ENCODE measurements around the gene FCGR3A. TPM values are rescaled to one million over a fixed set of nuclear protein-coding genes. Genes with fewer than 3 reads are reported as not detected.
A peak's percentile ranks its signal among the peaks of the same experiment; 100 is the strongest.
"Not testable (repeated sequence)": the region's sequence is repeated elsewhere in the genome, so short reads cannot be mapped to it uniquely, and the experiment has no call there.

FCGR3A gene
- total and polyA plus RNA-seq, 2 of the 8 experiments (the other 6 are each of a cell fraction or from before 2014, with no cell fraction given): not detected

DNA sequence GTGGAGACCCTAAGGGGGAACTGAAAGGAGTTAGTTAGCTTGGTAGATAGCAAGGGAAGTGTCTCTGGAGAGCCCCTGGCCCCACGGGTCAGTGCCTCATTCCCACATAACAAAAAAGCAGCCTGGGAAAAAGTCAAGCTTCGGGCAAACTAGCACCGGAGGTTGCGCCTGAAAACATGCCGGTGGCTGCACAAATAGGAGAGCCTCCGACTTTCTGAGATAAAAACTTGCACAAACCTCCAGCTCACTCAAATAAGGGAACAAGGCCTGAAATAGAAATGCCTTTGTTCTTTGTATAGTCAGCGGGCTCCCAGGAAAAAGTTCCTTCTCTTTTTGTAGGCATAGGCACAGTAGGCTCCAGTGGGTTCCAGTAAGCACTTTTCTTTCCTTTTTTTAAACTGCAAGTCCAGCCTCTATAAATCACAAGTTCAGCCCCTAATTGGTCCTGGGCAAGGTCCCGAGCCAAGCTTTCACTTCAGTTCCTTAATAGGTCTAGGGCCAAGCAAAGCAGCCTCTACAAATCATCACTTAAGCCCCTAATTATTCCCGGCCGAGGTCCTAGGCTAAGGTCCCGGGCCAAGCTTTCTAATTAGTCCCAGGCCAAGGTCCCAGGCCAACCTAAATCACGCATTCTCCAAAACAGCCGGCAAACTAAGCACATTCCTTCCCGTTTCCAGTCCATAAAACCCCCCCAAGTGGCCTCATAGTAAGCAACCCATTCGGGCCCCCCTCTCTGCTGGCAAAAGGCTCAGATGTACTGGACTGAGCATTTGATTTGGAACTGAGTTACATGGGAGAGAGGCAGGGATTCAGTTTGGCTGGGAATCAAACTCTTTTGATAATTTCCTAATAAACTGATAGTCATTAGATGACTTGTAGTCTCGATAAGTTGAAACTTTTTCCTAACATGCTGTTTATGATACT, 16.7 kb downstream of the FCGR3A start:
- not testable (repeated sequence) for H4K5ac ChIP-seq (ENCODE audit: insufficient read length, low read depth, low read length); H3K56ac ChIP-seq (replicated peaks; ENCODE audit: insufficient read length, low read depth, low read length); H3K27me3 ChIP-seq (replicated peaks in 1 of 4; ENCODE audit: control insufficient read depth in 3 of 4, extremely low read depth in 1 of 4, insufficient read depth in 3 of 4, low read length in 3 of 4); H3K79me2 ChIP-seq (ENCODE audit: control insufficient read depth in 1 of 2, insufficient read depth in 2 of 2, low read length in 2 of 2); H3K36me3 ChIP-seq (ENCODE audit: control insufficient read depth in 2 of 4, insufficient read depth in 4 of 4, low read length in 3 of 4); H2BK120ac ChIP-seq (replicated peaks; ENCODE audit: low read depth, low read length); H3K4me1 ChIP-seq (replicated peaks in 1 of 4; ENCODE audit: control insufficient read depth in 3 of 4, insufficient read depth in 4 of 4, low read length in 3 of 4); H3K23ac ChIP-seq (ENCODE audit: insufficient read length); H2BK5ac ChIP-seq (ENCODE audit: low read depth, low read length); H3K23me2 ChIP-seq (ENCODE audit: low read depth, low read length); H2BK15ac ChIP-seq (ENCODE audit: low read length); H3K14ac ChIP-seq (ENCODE audit: insufficient read length); DNase-seq (ENCODE audit: low read depth in 1 of 2, low spot score in 2 of 2); H4K20me1 ChIP-seq (replicated peaks in 1 of 2; ENCODE audit: control insufficient read depth in 1 of 2, insufficient read depth in 2 of 2, low read length in 2 of 2); H3K79me1 ChIP-seq (ENCODE audit: low read depth, low read length); H4K91ac ChIP-seq (replicated peaks; ENCODE audit: insufficient read length, low read length); H2BK12ac ChIP-seq (ENCODE audit: low read depth, low read length); H2AK5ac ChIP-seq (ENCODE audit: low read depth, low read length); FAIRE-seq; H3K27ac ChIP-seq (ENCODE audit: low read depth, low read length); H3K18ac ChIP-seq (ENCODE audit: extremely low read depth, low read length); H4K8ac ChIP-seq (ENCODE audit: extremely low read depth, insufficient read depth, low read length); H3K4ac ChIP-seq (replicated peaks; ENCODE audit: insufficient read length, low read depth, low read length); H3K9me3 ChIP-seq (ENCODE audit: insufficient read depth in 2 of 2, low read depth in 1 of 2, low read length in 1 of 2); H2BK20ac ChIP-seq (ENCODE audit: low read length)
- 40% methylated on average over 14 of the region's 16 CpGs; no CpG with 5 or more reads in 1 of the 2 experiments for WGBS, 2 experiments (ENCODE audit: extremely low coverage in 1 of 2, insufficient coverage in 1 of 2, insufficient read length in 1 of 2, insufficient replicate concordance in 2 of 2, low coverage in 1 of 2, low lambda C conversion rate in 2 of 2, missing lambda C conversion rate in 1 of 2)
- H3K4me2 ChIP-seq (ENCODE audit: insufficient read depth in 1 of 2, low read depth in 2 of 2, low read length in 2 of 2): peak overlapping the region; percentile 71 to 92
- peak overlapping the region; percentile 57 to 78 (median 64); a peak in 6 of 8 replicates for H3K4me3 ChIP-seq (ENCODE audit: extremely low read depth in 1 of 4, insufficient read depth in 2 of 4, low read depth in 3 of 4, low read length in 4 of 4)
- peak overlapping the region in 1 of 4 experiments; percentile 48; a peak in 1 of 7 replicates for H3K9ac ChIP-seq (replicated peaks in 1 of 4; ENCODE audit: extremely low read depth in 1 of 4, low read depth in 3 of 4, low read length in 3 of 4)
- ChIA-PET POLR2A (ENCODE audit: partially characterized antibody) (interaction anchor here (0.9 kb wide), 1 partner anchor 88 kb away, joined by 3 read pairs; no protein-coding TSS in a partner anchor), CTCF (ENCODE audit: partially characterized antibody) (interaction anchor here (1.1 to 1.7 kb wide), 4 partner anchors 46 to 208 kb away, joined by 3 to 7 read pairs (median 4); no protein-coding TSS in a partner anchor)
- TF ChIP-seq SP1 (IDR thresholded peaks at IDR 0.05; ENCODE audit: low read depth, low read length): 0 out of 2 replicates have a peak, but pooled peaks have one; percentile 13
- H2AFZ ChIP-seq (ENCODE audit: low read length): peak overlapping the region; percentile 67

Data from H1 (cell line).